ENCODE measurements around the gene HSD17B1.
"Not testable (repeated sequence)": the region's sequence is repeated elsewhere in the genome, so short reads cannot be mapped to it uniquely, and the experiment has no call there.

DNA sequence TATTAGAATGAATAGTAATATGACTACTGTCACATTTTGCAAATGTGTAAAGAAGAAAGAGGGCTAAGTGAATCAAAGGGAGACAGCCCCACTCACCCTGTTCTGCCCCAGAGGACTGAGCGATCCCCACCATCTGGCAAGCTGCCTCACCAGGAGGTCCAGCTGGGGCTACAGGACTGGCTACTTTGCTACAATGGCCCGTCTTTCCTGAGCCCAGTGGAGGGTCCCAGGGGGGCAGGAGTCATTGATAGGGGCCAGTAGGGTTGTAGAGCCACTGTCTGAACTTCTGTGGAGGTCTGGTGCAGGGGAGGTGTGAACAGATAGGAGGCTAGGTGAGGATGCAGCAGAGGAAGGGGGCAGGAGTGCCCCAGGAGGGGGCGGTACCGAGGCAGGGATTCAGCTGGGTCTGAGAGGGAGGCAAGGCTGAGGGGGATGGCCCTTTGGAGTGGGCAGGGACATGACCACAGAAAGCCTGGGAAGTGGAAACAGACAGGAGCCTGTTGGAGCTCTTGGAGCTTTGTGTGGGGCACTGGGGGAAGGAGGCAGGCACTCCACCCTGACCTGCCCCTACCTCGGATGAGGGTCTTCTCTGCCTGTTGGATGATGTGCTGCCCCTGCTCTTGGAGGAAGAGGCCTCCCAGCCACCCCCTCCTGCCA lies 3.4 kb downstream of the HSD17B1 start:
- TF ChIP-seq, protein P1, sequence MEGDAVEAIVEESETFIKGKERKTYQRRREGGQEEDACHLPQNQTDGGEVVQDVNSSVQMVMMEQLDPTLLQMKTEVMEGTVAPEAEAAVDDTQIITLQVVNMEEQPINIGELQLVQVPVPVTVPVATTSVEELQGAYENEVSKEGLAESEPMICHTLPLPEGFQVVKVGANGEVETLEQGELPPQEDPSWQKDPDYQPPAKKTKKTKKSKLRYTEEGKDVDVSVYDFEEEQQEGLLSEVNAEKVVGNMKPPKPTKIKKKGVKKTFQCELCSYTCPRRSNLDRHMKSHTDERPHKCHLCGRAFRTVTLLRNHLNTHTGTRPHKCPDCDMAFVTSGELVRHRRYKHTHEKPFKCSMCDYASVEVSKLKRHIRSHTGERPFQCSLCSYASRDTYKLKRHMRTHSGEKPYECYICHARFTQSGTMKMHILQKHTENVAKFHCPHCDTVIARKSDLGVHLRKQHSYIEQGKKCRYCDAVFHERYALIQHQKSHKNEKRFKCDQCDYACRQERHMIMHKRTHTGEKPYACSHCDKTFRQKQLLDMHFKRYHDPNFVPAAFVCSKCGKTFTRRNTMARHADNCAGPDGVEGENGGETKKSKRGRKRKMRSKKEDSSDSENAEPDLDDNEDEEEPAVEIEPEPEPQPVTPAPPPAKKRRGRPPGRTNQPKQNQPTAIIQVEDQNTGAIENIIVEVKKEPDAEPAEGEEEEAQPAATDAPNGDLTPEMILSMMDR (IDR thresholded peaks at IDR 0.05; ENCODE audit: low read length) = peak; percentile 16; the same call in 1 of the 2 replicates
- TF ChIP-seq EZH2 (IDR thresholded peaks at IDR 0.05; ENCODE audit: borderline replicate concordance, low read length) = not testable (repeated sequence)
